ENCODE data around the gene PROX1. TPM values are rescaled to one million over a fixed set of nuclear protein-coding genes. Genes with fewer than 3 reads are reported as not detected.

PROX1 gene
- total and polyA plus RNA-seq, 2 of the 4 experiments (the other 2 are of a cell fraction), result under 0.01 to 0.02 TPM

- no peak overlapping the region for H3K18ac ChIP-seq (ENCODE audit: low read depth, low read length)
- H2BK20ac ChIP-seq (ENCODE audit: low read depth, low read length), result no peak overlapping the region
- intact Hi-C loops (cut with micrococcal nuclease), result no loop called here
- no peak overlapping the region for H4K91ac ChIP-seq (ENCODE audit: insufficient read depth, low read depth, low read length)
- no peak overlapping the region for H3K23ac ChIP-seq (ENCODE audit: low read depth, low read length)
- H3K4me3 ChIP-seq (ENCODE audit: insufficient read depth, low read depth, low read length), result no peak overlapping the region
- H3K79me1 ChIP-seq (ENCODE audit: low read depth in 1 of 2, low read length in 2 of 2), result no peaks in the 10 kb centered on the region
- POLR2A ChIA-PET (ENCODE audit: unreplicated experiment), result no interaction called here
- no peak overlapping the region for H3K4me2 ChIP-seq (ENCODE audit: low read depth, low read length)
- H4K8ac ChIP-seq (ENCODE audit: low read depth in 2 of 2, low read length in 2 of 2), result no peak overlapping the region
- no peak overlapping the region for H2BK120ac ChIP-seq (ENCODE audit: low read depth, low read length)
- no peak overlapping the region for H2BK5ac ChIP-seq (ENCODE audit: low read depth, low read length, poor library complexity, severe bottlenecking)
- no peak overlapping the region for H3K27ac ChIP-seq (ENCODE audit: insufficient read depth, low read length)
- H2AK9ac ChIP-seq (replicated peaks; ENCODE audit: low read depth, low read length, poor library complexity), result no peak overlapping the region
- DNase-seq, result no peak
- TF ChIP-seq RFX5 (IDR thresholded peaks at IDR 0.05; ENCODE audit: low read depth, low read length) (no peak), NFE2L2 (IDR thresholded peaks at IDR 0.05; ENCODE audit: low read depth, low read length) (no peak), BHLHE40 (IDR thresholded peaks at IDR 0.05; ENCODE audit: low read depth, low read length) (no peak), MXI1 (IDR thresholded peaks at IDR 0.05; ENCODE audit: borderline replicate concordance, low read depth, low read length) (no peak), CTCF (conservative IDR thresholded peaks at IDR 0.05; ENCODE audit: low read depth, low read length) (no peak)
- H3K9me1 ChIP-seq (ENCODE audit: insufficient read depth, low read length), result no peaks in the 10 kb centered on the region
- H3K4me1 ChIP-seq (ENCODE audit: control insufficient read depth, insufficient read depth, low read length), result no peaks in the 10 kb centered on the region
- no peak overlapping the region for H2AFZ ChIP-seq (replicated peaks; ENCODE audit: low read length, poor library complexity)
- BruUV-seq (replicated peaks), result no TSS peak
- no peak overlapping the region for H2AK5ac ChIP-seq (ENCODE audit: low read depth, low read length)
- no peaks in the 10 kb centered on the region; the same call in 1 of the 2 replicates for H3K27me3 ChIP-seq (ENCODE audit: control insufficient read depth, insufficient read depth, low read length)
- in situ Hi-C loops (cut with MboI; ENCODE audit: low sequenced_read_pairs), result no loop called here
- no peak overlapping the region for H3K9ac ChIP-seq (ENCODE audit: low read depth, low read length)
- H3K56ac ChIP-seq (ENCODE audit: extremely low read depth, insufficient read depth, low read length), result no peak overlapping the region
- H4K5ac ChIP-seq (ENCODE audit: low read depth, low read length), result no peak overlapping the region
- no peaks in the 10 kb centered on the region for H4K20me1 ChIP-seq (ENCODE audit: insufficient read depth, low read length)
- no peak overlapping the region for H2BK15ac ChIP-seq (ENCODE audit: low read depth, low read length)
- no peak overlapping the region for H3K4ac ChIP-seq (ENCODE audit: low read depth, low read length)
- 50% methylated on average over 2 of the region's 13 CpGs; no CpG with 5 or more reads in 1 of the 2 experiments for WGBS, 2 experiments (ENCODE audit: extremely low coverage in 2 of 2, insufficient read length in 1 of 2)
- H3K36me3 ChIP-seq (ENCODE audit: control insufficient read depth, insufficient read depth, low read length), result no peaks in the 10 kb centered on the region
- no peaks in the 10 kb centered on the region for H3K9me3 ChIP-seq (ENCODE audit: control insufficient read depth, insufficient read depth, low read length)
- CTCF ChIA-PET, result no interaction called here
- no peak for ATAC-seq (ENCODE audit: low read depth)
- dilution Hi-C loops (cut with HindIII; ENCODE audit: low sequenced_read_pairs, unreplicated experiment), result no loop called here
- H3K14ac ChIP-seq (replicated peaks; ENCODE audit: low read depth, low read length), result no peak overlapping the region
Measured at GRCh38 chr1:214019499-214019898, 31.7 kb downstream of the PROX1 start.

Data from IMR-90 (cell line).